ENCODE measurements around the gene PLVAP.

PLVAP gene

GRCh38 chr19:17376935-17377600 is at the start of gene PLVAP:
Gene PLVAP, minus strand, starts transcription at chr19:17377342. Its CDS starts 54 bp downstream, at chr19:17377288.
- no peak for TF ChIP-seq CTCF (IDR thresholded peaks at IDR 0.05)

GRCh38 chr19:17424743-17425365 is 47.7 kb upstream of the PLVAP start:
- 0 out of 2 replicates have a peak, but pooled peaks have one; percentile 15 for TF ChIP-seq CTCF (IDR thresholded peaks at IDR 0.05)

- no peak for TF ChIP-seq CTCF (IDR thresholded peaks at IDR 0.05)
These were observed 46.5 kb upstream of the PLVAP start for GRCh38 chr19:17423429-17424208.

GRCh38 chr19:17421942-17422341 is 44.8 kb upstream of the PLVAP start:
- no peak for TF ChIP-seq CTCF (IDR thresholded peaks at IDR 0.05)

GRCh38 chr19:17420475-17420924 is 43.4 kb upstream of the PLVAP start:
- no peak for TF ChIP-seq CTCF (IDR thresholded peaks at IDR 0.05)

GRCh38 chr19:17419621-17420474 is 42.7 kb upstream of the PLVAP start, which contains the start of gene MVB12A:
Gene MVB12A, plus strand, starts transcription at chr19:17420047. Its CDS starts 89 bp downstream, at chr19:17420136.
- TF ChIP-seq CTCF (IDR thresholded peaks at IDR 0.05): no peak

GRCh38 chr19:17419154-17419620 is 42.0 kb upstream of the PLVAP start:
- TF ChIP-seq CTCF (IDR thresholded peaks at IDR 0.05): no peak

Data from LNCAP (cell line).